ENCODE data around the gene SMYD3.

DNA sequence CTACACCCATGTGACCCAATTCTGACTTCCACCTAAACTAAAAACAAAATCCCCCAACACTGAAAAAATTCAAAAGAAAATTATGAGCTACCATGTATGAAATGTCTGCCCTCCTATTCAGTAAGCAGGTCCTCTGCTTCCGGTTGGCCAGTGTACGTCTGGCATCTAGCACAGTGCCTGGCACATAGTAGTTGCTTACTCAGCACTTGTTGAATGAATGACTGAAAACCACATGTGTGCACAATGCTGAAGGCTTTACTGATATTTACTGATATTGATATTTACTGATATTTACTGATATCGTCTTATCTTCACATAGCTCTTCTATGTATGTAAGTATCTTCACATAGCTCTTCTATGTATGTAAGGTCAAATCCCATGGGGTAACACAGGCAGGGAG, 642.2 kb downstream of the SMYD3 start:
- TF ChIP-seq, protein P1, sequence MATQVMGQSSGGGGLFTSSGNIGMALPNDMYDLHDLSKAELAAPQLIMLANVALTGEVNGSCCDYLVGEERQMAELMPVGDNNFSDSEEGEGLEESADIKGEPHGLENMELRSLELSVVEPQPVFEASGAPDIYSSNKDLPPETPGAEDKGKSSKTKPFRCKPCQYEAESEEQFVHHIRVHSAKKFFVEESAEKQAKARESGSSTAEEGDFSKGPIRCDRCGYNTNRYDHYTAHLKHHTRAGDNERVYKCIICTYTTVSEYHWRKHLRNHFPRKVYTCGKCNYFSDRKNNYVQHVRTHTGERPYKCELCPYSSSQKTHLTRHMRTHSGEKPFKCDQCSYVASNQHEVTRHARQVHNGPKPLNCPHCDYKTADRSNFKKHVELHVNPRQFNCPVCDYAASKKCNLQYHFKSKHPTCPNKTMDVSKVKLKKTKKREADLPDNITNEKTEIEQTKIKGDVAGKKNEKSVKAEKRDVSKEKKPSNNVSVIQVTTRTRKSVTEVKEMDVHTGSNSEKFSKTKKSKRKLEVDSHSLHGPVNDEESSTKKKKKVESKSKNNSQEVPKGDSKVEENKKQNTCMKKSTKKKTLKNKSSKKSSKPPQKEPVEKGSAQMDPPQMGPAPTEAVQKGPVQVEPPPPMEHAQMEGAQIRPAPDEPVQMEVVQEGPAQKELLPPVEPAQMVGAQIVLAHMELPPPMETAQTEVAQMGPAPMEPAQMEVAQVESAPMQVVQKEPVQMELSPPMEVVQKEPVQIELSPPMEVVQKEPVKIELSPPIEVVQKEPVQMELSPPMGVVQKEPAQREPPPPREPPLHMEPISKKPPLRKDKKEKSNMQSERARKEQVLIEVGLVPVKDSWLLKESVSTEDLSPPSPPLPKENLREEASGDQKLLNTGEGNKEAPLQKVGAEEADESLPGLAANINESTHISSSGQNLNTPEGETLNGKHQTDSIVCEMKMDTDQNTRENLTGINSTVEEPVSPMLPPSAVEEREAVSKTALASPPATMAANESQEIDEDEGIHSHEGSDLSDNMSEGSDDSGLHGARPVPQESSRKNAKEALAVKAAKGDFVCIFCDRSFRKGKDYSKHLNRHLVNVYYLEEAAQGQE (IDR thresholded peaks at IDR 0.05; ENCODE audit: insufficient read depth in 1 of 2, low read depth in 2 of 2, low read length in 2 of 2) = no peak
- no peak for TF ChIP-seq SIN3A (IDR thresholded peaks at IDR 0.05; ENCODE audit: borderline replicate concordance, insufficient read depth, low read length)
